SK-N-SH (cell line): ENCODE data around the gene RASSF1.

ENCODE experiments used
- CHD2 ChIP-seq: fragments of 150-350 bp; IDR thresholded peaks from 2 replicates; pipeline ENCODE4 v1.6.1; 2018; ENCODE audit warnings: low read length; ENCODE audit not compliant: partially characterized antibody
- CTCF ChIP-seq: fragments of 200-600 bp; sonication (generic); IDR thresholded peaks from 2 replicates; pipeline ENCODE4 v1.6.1; 2017; ENCODE audit warnings: antibody characterized with exemption, mild to moderate bottlenecking, moderate library complexity
- EP300 ChIP-seq, 2 experiments: IDR thresholded peaks; 2 replicates each; pipeline versions ENCODE4 v1.4.0 to v1.6.1; 2012; ENCODE audit warnings: borderline replicate concordance in 1 of 2, low read depth in 1 of 2, low read length in 1 of 2
- GABPA ChIP-seq: IDR thresholded peaks from 2 replicates; pipeline ENCODE4 v1.4.0; 2012; ENCODE audit warnings: low read depth, mild to moderate bottlenecking
- MAX ChIP-seq: IDR thresholded peaks from 2 replicates; pipeline ENCODE4 v1.4.0; 2012; ENCODE audit warnings: low read depth
- POLR2AphosphoS5 ChIP-seq: IDR thresholded peaks from 2 replicates; pipeline ENCODE4 v1.6.1; 2012; ENCODE audit warnings: low read depth, low read length
- RAD21 ChIP-seq: IDR thresholded peaks from 2 replicates; pipeline ENCODE4 v1.6.1; 2012; ENCODE audit warnings: mild to moderate bottlenecking, low read length
- REST ChIP-seq: IDR thresholded peaks from 2 replicates; pipeline ENCODE4 v1.6.1; 2012; ENCODE audit warnings: mild to moderate bottlenecking, low read depth, low read length, moderate library complexity
- TAF1 ChIP-seq: IDR thresholded peaks from 2 replicates; pipeline ENCODE4 v1.6.1; 2012; ENCODE audit warnings: low read depth, mild to moderate bottlenecking, low read length, moderate library complexity, borderline replicate concordance
- TEAD4 ChIP-seq: IDR thresholded peaks from 2 replicates; pipeline ENCODE4 v1.4.0; 2012; ENCODE audit warnings: mild to moderate bottlenecking, borderline replicate concordance; ENCODE audit not compliant: insufficient read depth
- USF1 ChIP-seq: IDR thresholded peaks from 2 replicates; pipeline ENCODE4 v1.4.0; 2012; ENCODE audit warnings: low read depth, borderline replicate concordance

- TF ChIP-seq MAX (no peak), EP300 (IDR thresholded peaks at IDR 0.05; ENCODE audit: borderline replicate concordance in 1 of 2, low read depth in 1 of 2, low read length in 1 of 2) (no peak), CTCF (no peak), POLR2AphosphoS5 (no peak), TAF1 (no peak), GABPA (no peak), USF1 (no peak), RAD21 (no peak), REST (no peak), CHD2 (no peak), TEAD4 (no peak)
These were observed 23.9 kb downstream of the RASSF1 start for GRCh38 chr3:50316657-50317242.
